ENCODE data around the gene CT47C1. TPM values are rescaled to one million over a fixed set of nuclear protein-coding genes. Genes with fewer than 3 reads are reported as not detected.

CT47C1 gene
- total RNA-seq, 1 donor = not detected

GRCh38 chrX:119062750-119063374, 9.9 kb upstream of the CT47C1 start:
- no peak for DNase-seq (ENCODE audit: insufficient read length, low spot score, missing footprints)
- TF ChIP-seq CTCF (IDR thresholded peaks at IDR 0.05; ENCODE audit: extremely low read depth, low read depth, low read length) = no peak
- Histone ChIP-seq H3K36me3 (ENCODE audit: insufficient read depth, low read length) (no peaks in the 10 kb centered on the region), H3K4me3 (ENCODE audit: insufficient read depth, low read length) (no peak overlapping the region), H3K27me3 (ENCODE audit: insufficient read depth, low read length) (peaks cover 3% of the 10 kb centered on the region), H3K79me2 (ENCODE audit: insufficient read depth, low read length) (no peaks in the 10 kb centered on the region), H3K4me1 (ENCODE audit: insufficient read depth, low read length) (no peaks in the 10 kb centered on the region), H3K4me2 (ENCODE audit: insufficient read depth, low read length) (no peak overlapping the region), H4K20me1 (ENCODE audit: insufficient read depth, low read length) (no peaks in the 10 kb centered on the region), H3K27ac (ENCODE audit: low read depth, low read length) (no peak overlapping the region), H2AFZ (ENCODE audit: low read length) (no peak overlapping the region), H3K9me3 (ENCODE audit: low read depth, low read length) (no peaks in the 10 kb centered on the region)

GRCh38 chrX:119063428-119063827, 9.4 kb upstream of the CT47C1 start:
- H3K79me2 ChIP-seq (ENCODE audit: insufficient read depth, low read length) = no peaks in the 10 kb centered on the region
- H2AFZ ChIP-seq (ENCODE audit: low read length) = no peak overlapping the region
- H3K4me2 ChIP-seq (ENCODE audit: insufficient read depth, low read length) = no peak overlapping the region
- H3K9me3 ChIP-seq (ENCODE audit: low read depth, low read length) = no peaks in the 10 kb centered on the region
- no peaks in the 10 kb centered on the region for H3K36me3 ChIP-seq (ENCODE audit: insufficient read depth, low read length)
- peaks cover 6% of the 10 kb centered on the region for H3K27me3 ChIP-seq (ENCODE audit: insufficient read depth, low read length)
- DNase-seq (ENCODE audit: insufficient read length, low spot score, missing footprints) = no peak
- H4K20me1 ChIP-seq (ENCODE audit: insufficient read depth, low read length) = no peaks in the 10 kb centered on the region
- no peaks in the 10 kb centered on the region for H3K4me1 ChIP-seq (ENCODE audit: insufficient read depth, low read length)
- H3K27ac ChIP-seq (ENCODE audit: low read depth, low read length) = no peak overlapping the region
- no peak for TF ChIP-seq CTCF (IDR thresholded peaks at IDR 0.05; ENCODE audit: extremely low read depth, low read depth, low read length)
- H3K4me3 ChIP-seq (ENCODE audit: insufficient read depth, low read length) = no peak overlapping the region

- no peak overlapping the region for H3K4me2 ChIP-seq (ENCODE audit: insufficient read depth, low read length)
- DNase-seq (ENCODE audit: insufficient read length, low spot score, missing footprints) = peak; percentile 75
- H3K27me3 ChIP-seq (ENCODE audit: insufficient read depth, low read length) = peaks cover 11% of the 10 kb centered on the region
- no peak overlapping the region for H2AFZ ChIP-seq (ENCODE audit: low read length)
- no peaks in the 10 kb centered on the region for H3K79me2 ChIP-seq (ENCODE audit: insufficient read depth, low read length)
- no peaks in the 10 kb centered on the region for H3K9me3 ChIP-seq (ENCODE audit: low read depth, low read length)
- TF ChIP-seq CTCF (IDR thresholded peaks at IDR 0.05; ENCODE audit: extremely low read depth, low read depth, low read length) = peak; percentile 62
- no peak overlapping the region for H3K27ac ChIP-seq (ENCODE audit: low read depth, low read length)
- no peaks in the 10 kb centered on the region for H3K36me3 ChIP-seq (ENCODE audit: insufficient read depth, low read length)
- no peaks in the 10 kb centered on the region for H4K20me1 ChIP-seq (ENCODE audit: insufficient read depth, low read length)
- H3K4me1 ChIP-seq (ENCODE audit: insufficient read depth, low read length) = no peaks in the 10 kb centered on the region
- no peak overlapping the region for H3K4me3 ChIP-seq (ENCODE audit: insufficient read depth, low read length)
These were observed 5.6 kb upstream of the CT47C1 start for GRCh38 chrX:119067023-119067739.

GRCh38 chrX:119069128-119069527, 3.7 kb upstream of the CT47C1 start:
- DNase-seq (ENCODE audit: insufficient read length, low spot score, missing footprints) = no peak
- H3K27me3 ChIP-seq (ENCODE audit: insufficient read depth, low read length) = peaks cover 8% of the 10 kb centered on the region
- H3K27ac ChIP-seq (ENCODE audit: low read depth, low read length) = no peak overlapping the region
- no peaks in the 10 kb centered on the region for H3K36me3 ChIP-seq (ENCODE audit: insufficient read depth, low read length)
- H3K4me2 ChIP-seq (ENCODE audit: insufficient read depth, low read length) = no peak overlapping the region
- TF ChIP-seq CTCF (IDR thresholded peaks at IDR 0.05; ENCODE audit: extremely low read depth, low read depth, low read length) = no peak
- no peaks in the 10 kb centered on the region for H4K20me1 ChIP-seq (ENCODE audit: insufficient read depth, low read length)
- H3K79me2 ChIP-seq (ENCODE audit: insufficient read depth, low read length) = no peaks in the 10 kb centered on the region
- no peaks in the 10 kb centered on the region for H3K4me1 ChIP-seq (ENCODE audit: insufficient read depth, low read length)
- no peaks in the 10 kb centered on the region for H3K9me3 ChIP-seq (ENCODE audit: low read depth, low read length)
- H3K4me3 ChIP-seq (ENCODE audit: insufficient read depth, low read length) = no peak overlapping the region
- H2AFZ ChIP-seq (ENCODE audit: low read length) = no peak overlapping the region
